Measurements from ENCODE around the gene NCLN.
"Not testable (repeated sequence)": the region's sequence is repeated elsewhere in the genome, so short reads cannot be mapped to it uniquely, and the experiment has no call there.

Gene NCLN

GRCh38 chr19:3163230-3163886, 22.4 kb upstream of the NCLN start:
- TF ChIP-seq CTCF (IDR thresholded peaks at IDR 0.05; ENCODE audit: control insufficient read depth, extremely low read depth, insufficient read depth) = peak; percentile 97
- DNase-seq (ENCODE audit: low read depth) = no peak
- peak overlapping the region; percentile 29 for H3K4me3 ChIP-seq (ENCODE audit: low read depth, low read length)

GRCh38 chr19:3163943-3164342, 21.8 kb upstream of the NCLN start:
- H3K4me3 ChIP-seq (ENCODE audit: low read depth, low read length) = peak overlapping the region; percentile 29; the same call in 1 of the 2 replicates
- no peak for DNase-seq (ENCODE audit: low read depth)
- TF ChIP-seq CTCF (IDR thresholded peaks at IDR 0.05; ENCODE audit: control insufficient read depth, extremely low read depth, insufficient read depth) = no peak

GRCh38 chr19:3167533-3168272, 18.0 kb upstream of the NCLN start:
- TF ChIP-seq CTCF (IDR thresholded peaks at IDR 0.05; ENCODE audit: control insufficient read depth, extremely low read depth, insufficient read depth) = no peak
- H3K4me3 ChIP-seq (ENCODE audit: low read depth, low read length) = no peak overlapping the region
- DNase-seq (ENCODE audit: low read depth) = no peak

DNA sequence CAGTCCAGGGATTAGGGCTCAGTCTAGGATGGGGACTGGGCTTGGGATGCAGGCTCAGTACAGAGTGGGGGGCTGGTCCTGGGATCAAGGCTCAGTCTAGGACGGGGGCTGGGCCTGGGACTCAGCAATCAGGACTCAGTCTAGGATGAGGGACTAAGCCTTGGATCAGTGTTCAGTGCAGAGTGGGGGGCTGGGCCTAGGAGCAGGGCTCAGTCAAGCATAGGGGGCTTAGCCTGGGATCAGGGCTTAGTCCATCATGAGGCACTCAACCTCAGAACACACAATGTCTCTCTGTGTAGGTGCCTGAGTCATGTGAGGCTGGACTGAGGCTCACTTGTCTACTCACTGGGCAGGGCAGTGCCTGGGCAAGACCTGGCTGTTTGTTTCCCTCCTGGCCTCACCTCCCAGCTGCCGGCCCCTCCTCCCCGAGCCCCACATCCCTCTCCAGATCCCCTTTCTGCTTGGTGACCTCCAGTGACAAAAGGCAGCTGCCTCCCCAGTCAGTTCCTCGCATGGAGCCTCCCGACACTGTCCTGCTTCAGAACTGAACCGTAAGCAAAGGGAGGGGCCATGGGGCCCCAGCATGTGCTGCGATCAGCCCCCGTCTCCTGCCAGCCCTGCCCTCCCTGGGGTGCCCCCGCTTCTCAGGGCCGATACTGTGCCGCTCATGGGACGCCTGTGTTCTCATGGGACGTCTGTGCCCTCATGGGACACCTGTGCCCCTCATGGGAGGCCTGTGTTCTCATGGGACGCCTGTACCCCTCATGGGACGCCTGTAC, 13.6 kb upstream of the NCLN start:
- no peak overlapping the region for H3K4me3 ChIP-seq (ENCODE audit: low read depth, low read length)
- no peak for TF ChIP-seq CTCF (IDR thresholded peaks at IDR 0.05; ENCODE audit: control insufficient read depth, extremely low read depth, insufficient read depth)
- DNase-seq (ENCODE audit: low read depth) = no peak

DNA sequence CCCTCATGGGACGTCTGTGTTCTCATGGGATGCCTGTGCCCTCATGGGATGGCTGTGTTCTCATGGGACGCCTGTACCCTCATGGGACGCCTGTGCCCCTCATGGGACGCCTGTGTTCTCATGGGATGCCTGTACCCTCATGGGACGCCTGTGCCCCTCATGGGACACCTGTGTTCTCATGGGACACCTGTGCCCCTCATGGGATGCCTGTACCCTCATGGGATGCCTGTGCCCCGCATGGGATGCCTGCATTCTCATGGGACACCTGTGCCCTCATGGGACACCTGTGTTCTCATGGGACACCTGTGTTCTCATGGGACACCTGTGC, 13.1 kb upstream of the NCLN start:
- H3K4me3 ChIP-seq (ENCODE audit: low read depth, low read length); DNase-seq (ENCODE audit: low read depth): not testable (repeated sequence)

DNA sequence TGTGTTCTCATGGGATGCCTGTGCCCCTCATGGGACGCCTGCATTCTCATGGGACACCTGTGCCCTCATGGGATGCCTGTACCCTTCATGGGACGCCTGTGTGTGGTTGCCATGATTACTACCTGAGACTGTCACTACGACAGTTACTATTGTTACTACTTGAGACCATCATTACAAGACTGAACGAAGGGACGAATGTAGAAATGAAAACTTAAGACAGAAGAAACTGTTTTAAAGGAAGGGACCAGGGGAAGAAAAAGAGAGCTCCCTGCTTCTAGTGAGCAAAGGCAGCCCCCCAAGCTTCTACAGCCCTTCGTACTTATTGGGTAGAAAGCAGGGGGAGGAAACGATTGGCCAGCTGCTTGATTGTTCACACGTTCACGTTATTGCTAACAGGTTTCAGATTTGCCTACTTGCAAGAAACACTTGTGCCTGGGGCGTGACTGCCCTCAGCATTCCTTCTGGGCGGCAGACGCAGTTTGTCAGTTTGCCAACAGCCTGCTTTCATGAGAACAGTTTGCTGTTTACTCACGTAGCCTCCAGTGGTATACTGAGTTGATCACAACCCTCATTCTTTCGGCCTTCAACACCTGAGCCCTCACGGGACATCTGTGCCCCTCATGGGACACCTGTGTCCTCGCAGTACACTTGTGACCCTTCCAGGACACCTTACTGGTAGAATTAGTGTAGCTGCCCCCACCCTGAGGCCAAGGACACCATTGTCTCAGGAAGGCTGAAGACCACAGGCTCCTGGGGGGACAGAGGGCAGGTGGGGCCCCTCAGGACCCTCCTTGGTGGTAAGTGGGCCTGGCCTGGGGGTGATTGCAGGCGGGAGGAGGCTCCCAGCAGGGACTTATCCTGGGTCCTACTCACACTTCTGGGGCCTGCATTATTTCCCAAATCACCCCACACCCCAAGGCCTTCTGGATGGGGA, 9.7 kb upstream of the NCLN start:
- TF ChIP-seq CTCF (IDR thresholded peaks at IDR 0.05; ENCODE audit: control insufficient read depth, extremely low read depth, insufficient read depth) = no peak
- H3K4me3 ChIP-seq (ENCODE audit: low read depth, low read length) = peak overlapping the region; percentile 19; the same call in 1 of the 2 replicates
- peak; percentile 77 for DNase-seq (ENCODE audit: low read depth)
